ENCODE results near the gene SPDYA.

SPDYA gene

GRCh38 chr2:28810384-28811285, at the start of gene SPDYA:
Gene SPDYA, plus strand, starts transcription at chr2:28810834. Its CDS starts 5,181 bp downstream, at chr2:28816015.
- TF ChIP-seq, protein P1, sequence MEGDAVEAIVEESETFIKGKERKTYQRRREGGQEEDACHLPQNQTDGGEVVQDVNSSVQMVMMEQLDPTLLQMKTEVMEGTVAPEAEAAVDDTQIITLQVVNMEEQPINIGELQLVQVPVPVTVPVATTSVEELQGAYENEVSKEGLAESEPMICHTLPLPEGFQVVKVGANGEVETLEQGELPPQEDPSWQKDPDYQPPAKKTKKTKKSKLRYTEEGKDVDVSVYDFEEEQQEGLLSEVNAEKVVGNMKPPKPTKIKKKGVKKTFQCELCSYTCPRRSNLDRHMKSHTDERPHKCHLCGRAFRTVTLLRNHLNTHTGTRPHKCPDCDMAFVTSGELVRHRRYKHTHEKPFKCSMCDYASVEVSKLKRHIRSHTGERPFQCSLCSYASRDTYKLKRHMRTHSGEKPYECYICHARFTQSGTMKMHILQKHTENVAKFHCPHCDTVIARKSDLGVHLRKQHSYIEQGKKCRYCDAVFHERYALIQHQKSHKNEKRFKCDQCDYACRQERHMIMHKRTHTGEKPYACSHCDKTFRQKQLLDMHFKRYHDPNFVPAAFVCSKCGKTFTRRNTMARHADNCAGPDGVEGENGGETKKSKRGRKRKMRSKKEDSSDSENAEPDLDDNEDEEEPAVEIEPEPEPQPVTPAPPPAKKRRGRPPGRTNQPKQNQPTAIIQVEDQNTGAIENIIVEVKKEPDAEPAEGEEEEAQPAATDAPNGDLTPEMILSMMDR (IDR thresholded peaks at IDR 0.05; ENCODE audit: control extremely low read depth, extremely low read depth, low read depth, missing control alignments) = no peak
- CTCF ChIA-PET = interaction anchor here (1.1 to 4.7 kb wide), 5 partner anchors 8 to 216 kb away, joined by 3 to 28 read pairs (median 8); no protein-coding TSS in a partner anchor
- peak; percentile 90 for DNase-seq (ENCODE audit: extremely low spot score)
- POLR2A ChIA-PET = no interaction called here

- TF ChIP-seq, protein P1 (IDR thresholded peaks at IDR 0.05; ENCODE audit: control extremely low read depth, extremely low read depth, low read depth, missing control alignments) = no peak
- POLR2A ChIA-PET = no interaction called here
- CTCF ChIA-PET = interaction anchor here (1.1 to 2.4 kb wide), 4 partner anchors 8 to 194 kb away, joined by 3 to 8 read pairs (median 6); no protein-coding TSS in a partner anchor
- DNase-seq (ENCODE audit: extremely low spot score) = no peak
Measured at GRCh38 chr2:28761420-28761819, 49.2 kb upstream of the SPDYA start.

- TF ChIP-seq, protein P1 (IDR thresholded peaks at IDR 0.05; ENCODE audit: control extremely low read depth, extremely low read depth, low read depth, missing control alignments) = no peak
- CTCF ChIA-PET = interaction anchor here (1.1 kb wide), 1 partner anchor 172 kb away, joined by 3 read pairs; no protein-coding TSS in a partner anchor
- no peak for DNase-seq (ENCODE audit: extremely low spot score)
- POLR2A ChIA-PET = no interaction called here
Measured at GRCh38 chr2:28764909-28765711, 45.5 kb upstream of the SPDYA start.

- POLR2A ChIA-PET = no interaction called here
- CTCF ChIA-PET = interaction anchor here (1.1 to 1.7 kb wide), 2 partner anchors 9 to 173 kb away, joined by 3 to 6 read pairs; no protein-coding TSS in a partner anchor
- no peak for DNase-seq (ENCODE audit: extremely low spot score)
- TF ChIP-seq, protein P1 (IDR thresholded peaks at IDR 0.05; ENCODE audit: control extremely low read depth, extremely low read depth, low read depth, missing control alignments) = no peak
Measured at GRCh38 chr2:28766070-28766469, 44.6 kb upstream of the SPDYA start.

DNA sequence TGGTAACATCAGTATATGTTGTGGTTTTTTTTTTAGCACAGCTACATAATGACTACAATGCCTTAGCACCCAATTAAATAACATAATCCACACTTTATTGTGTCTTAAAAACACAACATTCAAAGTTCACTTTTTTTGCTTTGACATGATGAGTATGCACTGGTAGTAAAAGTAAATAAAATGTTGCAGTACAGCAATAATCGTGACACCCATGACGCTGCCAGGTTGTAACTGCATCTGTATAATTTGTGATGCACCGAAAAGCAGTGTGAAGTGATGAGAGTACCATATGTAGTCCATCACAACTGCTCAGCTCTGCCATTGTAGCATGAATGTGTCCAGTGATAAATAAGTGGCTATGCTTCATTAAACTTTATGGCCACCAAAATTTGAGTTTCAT, 43.3 kb upstream of the SPDYA start:
- TF ChIP-seq, protein P1 (IDR thresholded peaks at IDR 0.05; ENCODE audit: control extremely low read depth, extremely low read depth, low read depth, missing control alignments) = no peak
- no peak for DNase-seq (ENCODE audit: extremely low spot score)
- POLR2A ChIA-PET = no interaction called here
- CTCF ChIA-PET = interaction anchor here (1.7 kb wide), 1 partner anchor 8 kb away, joined by 6 read pairs; no protein-coding TSS in a partner anchor

- no peak for DNase-seq (ENCODE audit: extremely low spot score)
- TF ChIP-seq, protein P1 (IDR thresholded peaks at IDR 0.05; ENCODE audit: control extremely low read depth, extremely low read depth, low read depth, missing control alignments) = no peak
- ChIA-PET POLR2A (no interaction called here), CTCF (interaction anchor here (1.2 kb wide), 1 partner anchor 174 kb away, joined by 3 read pairs; no protein-coding TSS in a partner anchor)
Measured at GRCh38 chr2:28768422-28768821, 42.2 kb upstream of the SPDYA start.
